Astrocyte (in vitro differentiated cells and primary cell): Measurements from ENCODE around the gene ANKRD49. TPM values are rescaled to one million over a fixed set of nuclear protein-coding genes. Genes with fewer than 3 reads are reported as not detected.

Experiments used
- DNase-seq: peaks from one replicate; pipeline ENCODE4 v3.0.0-alpha.2; 2010; ENCODE audit warnings: low read depth
- FAIRE-seq: peaks from 2 replicates; lab custom pipeline; 2011; peaks lifted over from hg19 to GRCh38; lab: Jason Lieb, UNC
- H2AFZ ChIP-seq: 2 replicates; pipeline ENCODE4 v1.6.0; 2012; ENCODE audit warnings: low read depth, low read length, inconsistent platforms
- H3K27ac ChIP-seq: 2 replicates; pipeline ENCODE4 v1.5.1; 2011; ENCODE audit warnings: low read depth, low read length, inconsistent platforms
- H3K27me3 ChIP-seq: 2 replicates; pipeline ENCODE4 v1.6.0; 2011; ENCODE audit warnings: low read length, inconsistent platforms; ENCODE audit not compliant: insufficient read depth
- H3K36me3 ChIP-seq: 2 replicates; pipeline ENCODE4 v1.5.1; 2011; ENCODE audit warnings: low read length, inconsistent platforms; ENCODE audit not compliant: insufficient read depth
- H3K4me1 ChIP-seq: 2 replicates; pipeline ENCODE4 v1.5.1; 2011; ENCODE audit warnings: low read length, inconsistent platforms; ENCODE audit not compliant: insufficient read depth
- H3K4me2 ChIP-seq: 2 replicates; pipeline ENCODE4 v1.6.0; 2012; ENCODE audit warnings: low read length, inconsistent platforms
- H3K4me3 ChIP-seq: 2 replicates; pipeline ENCODE4 v1.5.1; 2011; ENCODE audit warnings: low read depth, mild to moderate bottlenecking, low read length, inconsistent platforms; ENCODE audit not compliant: insufficient read depth
- H3K79me2 ChIP-seq: 2 replicates; pipeline ENCODE4 v1.6.0; 2012; ENCODE audit warnings: mild to moderate bottlenecking, low read length, inconsistent platforms; ENCODE audit not compliant: insufficient read depth
- H3K9ac ChIP-seq: 2 replicates; pipeline ENCODE4 v1.6.0; 2012; ENCODE audit warnings: mild to moderate bottlenecking, low read length, inconsistent platforms
- H3K9me3 ChIP-seq: 2 replicates; pipeline ENCODE4 v1.5.1; 2012; ENCODE audit warnings: low read depth, mild to moderate bottlenecking, low read length, inconsistent platforms; ENCODE audit not compliant: insufficient read depth
- H4K20me1 ChIP-seq: 2 replicates; pipeline ENCODE4 v1.6.0; 2012; ENCODE audit warnings: low read length, inconsistent platforms; ENCODE audit not compliant: insufficient read depth
- H3K27ac Mint-ChIP-seq: one replicate; pipeline ENCODE4 v1.8.0; 2021; ENCODE audit warnings: mild to moderate bottlenecking, mixed read lengths; ENCODE audit not compliant: unreplicated experiment
- H3K27me3 Mint-ChIP-seq: one replicate; pipeline ENCODE4 v1.8.0; 2021; ENCODE audit warnings: low read depth, mixed read lengths; ENCODE audit not compliant: unreplicated experiment
- H3K36me3 Mint-ChIP-seq: one replicate; pipeline ENCODE4 v1.8.0; 2021; ENCODE audit warnings: low read depth, mixed read lengths; ENCODE audit not compliant: unreplicated experiment
- H3K4me1 Mint-ChIP-seq: one replicate; pipeline ENCODE4 v1.8.0; 2021; ENCODE audit warnings: low read depth, mixed read lengths; ENCODE audit not compliant: unreplicated experiment
- H3K4me3 Mint-ChIP-seq: one replicate; pipeline ENCODE4 v1.8.0; 2021; ENCODE audit warnings: mild to moderate bottlenecking, moderate library complexity, mixed read lengths; ENCODE audit not compliant: unreplicated experiment
- H3K9me3 Mint-ChIP-seq: one replicate; pipeline ENCODE4 v1.8.0; 2021; ENCODE audit warnings: mild to moderate bottlenecking, mixed read lengths; ENCODE audit not compliant: unreplicated experiment
- CTCF ChIP-seq: IDR thresholded peaks from 2 replicates; pipeline ENCODE4 v1.5.1; 2011; ENCODE audit warnings: low read depth, mild to moderate bottlenecking, inconsistent platforms, low read length, moderate library complexity; ENCODE audit not compliant: insufficient read depth
- EZH2 ChIP-seq: IDR thresholded peaks from 2 replicates; pipeline ENCODE4 v1.6.1; 2012; ENCODE audit warnings: mild to moderate bottlenecking, low read length, inconsistent platforms; ENCODE audit not compliant: insufficient read depth
- total RNA-seq: library from RNA; stranded (reverse); gene quantifications from 2 replicates; pipeline ENCODE4 v1.2.1, GENCODE V29; 2021

ANKRD49 gene
- total RNA-seq, 1 donor from 2014 or later, result 10.3 TPM

- DNase-seq (no peak), FAIRE-seq (no peak)
- Histone ChIP-seq H3K79me2 (no peaks in the 10 kb centered on the region), H3K36me3 (peaks cover 4% of the 10 kb centered on the region), H3K9me3 (no peaks in the 10 kb centered on the region), H3K4me3 (no peak overlapping the region), H3K27me3 (no peaks in the 10 kb centered on the region), H4K20me1 (no peaks in the 10 kb centered on the region), H3K4me2 (no peak overlapping the region), H2AFZ (no peak overlapping the region), H3K27ac (no peak overlapping the region), H3K9ac (no peak overlapping the region), H3K4me1 (no peaks in the 10 kb centered on the region)
- no peak overlapping the region for H3K27ac Mint-ChIP-seq
- H3K27me3 Mint-ChIP-seq, result no peaks in the 10 kb centered on the region
- TF ChIP-seq EZH2 (no peak), CTCF (no peak)
- no peaks in the 10 kb centered on the region for H3K9me3 Mint-ChIP-seq
- H3K36me3 Mint-ChIP-seq, result peaks cover 5% of the 10 kb centered on the region
- H3K4me3 Mint-ChIP-seq, result no peak overlapping the region
- peaks cover 10% of the 10 kb centered on the region for H3K4me1 Mint-ChIP-seq
These were observed 37.9 kb upstream of the ANKRD49 start for GRCh38 chr11:94455861-94456260.

- H4K20me1 ChIP-seq, result no peaks in the 10 kb centered on the region
- Mint-ChIP-seq H3K36me3 (peaks cover 5% of the 10 kb centered on the region), H3K27me3 (no peaks in the 10 kb centered on the region), H3K4me1 (peaks cover 10% of the 10 kb centered on the region), H3K9me3 (no peaks in the 10 kb centered on the region), H3K27ac (peak overlapping the region; percentile 43), H3K4me3 (no peak overlapping the region)
- H2AFZ ChIP-seq, result no peak overlapping the region
- TF ChIP-seq EZH2, result no peak
- TF ChIP-seq CTCF, result no peak
- FAIRE-seq (no peak), DNase-seq (peak; percentile 12)
- H3K4me2 ChIP-seq, result no peak overlapping the region
- H3K4me3 ChIP-seq, result no peak overlapping the region
- no peak overlapping the region for H3K27ac ChIP-seq
- no peaks in the 10 kb centered on the region for H3K27me3 ChIP-seq
- H3K79me2 ChIP-seq, result no peaks in the 10 kb centered on the region
- peaks cover 4% of the 10 kb centered on the region for H3K36me3 ChIP-seq
- H3K9ac ChIP-seq, result no peak overlapping the region
- H3K4me1 ChIP-seq, result no peaks in the 10 kb centered on the region
- H3K9me3 ChIP-seq, result no peaks in the 10 kb centered on the region
These were observed 36.4 kb upstream of the ANKRD49 start for GRCh38 chr11:94457118-94458029.

- Mint-ChIP-seq H3K9me3 (no peaks in the 10 kb centered on the region), H3K36me3 (peaks cover 2% of the 10 kb centered on the region), H3K27me3 (no peaks in the 10 kb centered on the region), H3K4me1 (peaks cover 10% of the 10 kb centered on the region), H3K27ac (no peak overlapping the region), H3K4me3 (no peak overlapping the region)
- Histone ChIP-seq H3K9me3 (no peaks in the 10 kb centered on the region), H3K27ac (no peak overlapping the region), H3K9ac (no peak overlapping the region), H4K20me1 (no peaks in the 10 kb centered on the region), H3K79me2 (no peaks in the 10 kb centered on the region), H3K36me3 (peaks cover 4% of the 10 kb centered on the region), H3K27me3 (no peaks in the 10 kb centered on the region), H3K4me2 (no peak overlapping the region), H2AFZ (no peak overlapping the region), H3K4me1 (no peaks in the 10 kb centered on the region), H3K4me3 (no peak overlapping the region)
- no peak for FAIRE-seq
- no peak for TF ChIP-seq CTCF
- no peak for TF ChIP-seq EZH2
- no peak for DNase-seq
These were observed 34.2 kb upstream of the ANKRD49 start for GRCh38 chr11:94459576-94459975.
